SIG-M5 treated with dmso at 0.1 percent for 504 hours (cell line): ENCODE data around the gene ARHGDIG.

Experiments used
- DNase-seq: peaks from one replicate; lab custom pipeline; 2025; ENCODE audit not compliant: unreplicated experiment; lab: John Stamatoyannopoulos, UW

ARHGDIG gene

GRCh38 chr16:293043-293775 lies 12.8 kb downstream of the ARHGDIG start:
- DNase-seq, result no peak

- DNase-seq, result no peak
Measured at GRCh38 chr16:296276-296675, 15.9 kb downstream of the ARHGDIG start.

- DNase-seq, result no peak
Measured at GRCh38 chr16:296806-297510, 16.6 kb downstream of the ARHGDIG start.

- no peak for DNase-seq
Measured at GRCh38 chr16:297832-298231, 17.4 kb downstream of the ARHGDIG start.

GRCh38 chr16:301235-301634 lies 20.8 kb downstream of the ARHGDIG start:
- no peak for DNase-seq

- DNase-seq, result no peak
Measured at GRCh38 chr16:301950-302349, 21.6 kb downstream of the ARHGDIG start.

GRCh38 chr16:303760-304505 lies 23.5 kb downstream of the ARHGDIG start:
- no peak for DNase-seq

GRCh38 chr16:305916-306626 lies 25.7 kb downstream of the ARHGDIG start:
- DNase-seq, result no peak

- no peak for DNase-seq
Measured at GRCh38 chr16:306911-307370, 26.6 kb downstream of the ARHGDIG start.

- no peak for DNase-seq
Measured at GRCh38 chr16:307691-308312, 27.4 kb downstream of the ARHGDIG start.

GRCh38 chr16:309476-309875 lies 29.1 kb downstream of the ARHGDIG start:
- no peak for DNase-seq

- DNase-seq, result no peak
Measured at GRCh38 chr16:311725-312124, 31.3 kb downstream of the ARHGDIG start.

GRCh38 chr16:314351-314750 lies 34.0 kb downstream of the ARHGDIG start:
- no peak for DNase-seq

- no peak for DNase-seq
Measured at GRCh38 chr16:314795-315299, 34.5 kb downstream of the ARHGDIG start.

- DNase-seq, result no peak
Measured at GRCh38 chr16:316741-317464, 36.5 kb downstream of the ARHGDIG start.

- DNase-seq, result no peak
Measured at GRCh38 chr16:317583-317982, 37.2 kb downstream of the ARHGDIG start.

GRCh38 chr16:318628-319027 lies 38.2 kb downstream of the ARHGDIG start:
- no peak for DNase-seq

GRCh38 chr16:320206-320605 lies 39.8 kb downstream of the ARHGDIG start:
- no peak for DNase-seq

- no peak for DNase-seq
Measured at GRCh38 chr16:321532-321931, 41.1 kb downstream of the ARHGDIG start.
